Neural cell (in vitro differentiated cells): ENCODE results near the gene CYP27B1.

Experiments
- CTCF ChIP-seq: fragments of 450-650 bp; IDR thresholded peaks from 2 replicates; pipeline ENCODE4 v1.5.1; 2014; ENCODE audit warnings: antibody characterized with exemption, mild to moderate bottlenecking, moderate library complexity; ENCODE audit not compliant: poor library complexity, severe bottlenecking
- EP300 ChIP-seq: fragments of 450-650 bp; conservative IDR thresholded peaks from 2 replicates; pipeline ENCODE4 v1.6.1; 2014; ENCODE audit warnings: antibody characterized with exemption, mild to moderate bottlenecking, moderate library complexity; ENCODE audit not compliant: poor library complexity, severe bottlenecking
- EZH2 ChIP-seq: fragments of 200-600, 300-800 bp; shearing (Covaris generic), sonication (generic); IDR thresholded peaks from 2 replicates; pipeline ENCODE4 v1.6.1; 2014; ENCODE audit warnings: antibody characterized with exemption, low read length, borderline replicate concordance, mild to moderate bottlenecking; ENCODE audit not compliant: insufficient read depth, poor library complexity, severe bottlenecking
- MXI1 ChIP-seq: fragments of 450-650 bp; conservative IDR thresholded peaks from 2 replicates; pipeline ENCODE4 v1.6.1; 2014; ENCODE audit warnings: antibody characterized with exemption, mild to moderate bottlenecking; ENCODE audit not compliant: poor library complexity, severe bottlenecking
- POLR2AphosphoS5 ChIP-seq: IDR thresholded peaks from 2 replicates; pipeline ENCODE4 v1.6.1; 2012
- REST ChIP-seq: IDR thresholded peaks from 2 replicates; pipeline ENCODE4 v1.6.1; 2012; ENCODE audit warnings: borderline replicate concordance
- TAF1 ChIP-seq: IDR thresholded peaks from 2 replicates; pipeline ENCODE4 v1.6.1; 2012; ENCODE audit warnings: low read depth

- TF ChIP-seq POLR2AphosphoS5 (no peak), MXI1 (no peak), CTCF (no peak), EZH2 (no peak), EP300 (no peak), TAF1 (no peak), REST (no peak)
These were observed 11.0 kb upstream of the CYP27B1 start for GRCh38 chr12:57777911-57778310.
